MCF 10A (cell line): ENCODE data around the gene RIOK1. TPM values are rescaled to one million over a fixed set of nuclear protein-coding genes. Genes with fewer than 3 reads are reported as not detected.
A peak's percentile ranks its signal among the peaks of the same experiment; 100 is the strongest.

Experiments used
- BruUV-seq: library from RNA; stranded (reverse); fragments of 400-500 nt; replicated peaks from 2 replicates; lab custom pipeline; 2021; lab: Mats Ljungman, UMichigan
- CTCF ChIA-PET: fragments of 300-600 bp; sonication (Branson Sonifier 250); formaldehyde crosslinking; extraction: SDS; loops from one replicate; lab custom pipeline; 2021; ENCODE audit warnings: antibody characterized with exemption, inconsistent platforms; lab: Yijun Ruan, JAX
- POLR2A ChIA-PET: fragments of 300-600, 350-650 bp; sonication (Branson Sonifier 250); formaldehyde crosslinking; extraction: SDS; loops from one replicate; lab custom pipeline; 2020; ENCODE audit warnings: antibody characterized with exemption, inconsistent platforms; lab: Yijun Ruan, JAX
- DNase-seq: peaks from one replicate; pipeline ENCODE4 v3.0.0-alpha.2; 2018; ENCODE audit not compliant: unreplicated experiment
- H3K27ac Mint-ChIP-seq: one replicate; pipeline ENCODE4 v1.8.0; 2022; ENCODE audit warnings: mild to moderate bottlenecking, low read depth, mixed read lengths; ENCODE audit not compliant: unreplicated experiment
- H3K27me3 Mint-ChIP-seq: one replicate; pipeline ENCODE4 v1.8.0; 2022; ENCODE audit warnings: mixed read lengths; ENCODE audit not compliant: insufficient read depth, unreplicated experiment
- H3K36me3 Mint-ChIP-seq: one replicate; pipeline ENCODE4 v1.8.0; 2022; ENCODE audit warnings: mild to moderate bottlenecking, moderate library complexity, mixed read lengths; ENCODE audit not compliant: insufficient read depth, unreplicated experiment
- H3K4me1 Mint-ChIP-seq: one replicate; pipeline ENCODE4 v1.8.0; 2022; ENCODE audit warnings: mixed read lengths; ENCODE audit not compliant: insufficient read depth, unreplicated experiment
- H3K4me3 Mint-ChIP-seq: one replicate; pipeline ENCODE4 v1.8.0; 2022; ENCODE audit warnings: mild to moderate bottlenecking, moderate library complexity, mixed read lengths; ENCODE audit not compliant: unreplicated experiment
- H3K9me3 Mint-ChIP-seq: one replicate; pipeline ENCODE4 v1.8.0; 2022; ENCODE audit warnings: mixed read lengths; ENCODE audit not compliant: unreplicated experiment
- CTCF ChIP-seq: fragments of 200-600 bp; IDR thresholded peaks from one replicate; pipeline ENCODE4 v1.8.0; 2022; ENCODE audit warnings: antibody characterized with exemption, mild to moderate bottlenecking; ENCODE audit not compliant: unreplicated experiment
- intact Hi-C: fragments of 100-400 bp; cut with micrococcal nuclease; formaldehyde crosslinking; loops from 2 replicates; pipeline ENCODE4 v1.14.1; 2022
- total RNA-seq: library from RNA; stranded (reverse); gene quantifications from 2 replicates; pipeline ENCODE4 v1.2.3, GENCODE V29; 2022

RIOK1 gene
- total RNA-seq, 1 experiment from 2014 or later = 40.9 TPM

DNA sequence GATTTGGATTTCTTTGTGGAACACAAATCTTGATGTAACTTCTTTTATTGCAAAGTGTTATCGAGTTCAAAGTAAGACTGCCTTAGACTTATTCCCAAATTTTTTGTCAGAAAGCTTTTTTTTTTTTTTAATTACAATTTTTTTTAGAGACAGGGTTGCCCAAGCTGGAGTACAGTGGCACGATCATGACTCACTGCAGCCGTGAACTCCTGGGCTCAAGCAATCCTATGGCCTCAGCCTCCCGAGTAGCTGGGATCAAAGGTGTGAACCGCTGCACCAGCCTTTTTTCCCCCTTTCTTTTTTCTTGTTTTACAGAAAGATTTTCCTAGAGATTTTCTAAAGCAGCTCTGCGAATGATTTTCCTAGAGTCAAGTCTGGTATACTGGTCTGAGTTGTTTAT is 2.8 kb downstream of the RIOK1 start:
- DNase-seq = peak; percentile 68
- peak overlapping the region; percentile 7 for H3K27ac Mint-ChIP-seq
- peaks cover 54% of the 10 kb centered on the region for H3K36me3 Mint-ChIP-seq
- no peaks in the 10 kb centered on the region for H3K27me3 Mint-ChIP-seq
- BruUV-seq = no TSS peak
- H3K4me1 Mint-ChIP-seq = peaks cover 38% of the 10 kb centered on the region
- peak overlapping the region; percentile 77 for H3K4me3 Mint-ChIP-seq
- no peaks in the 10 kb centered on the region for H3K9me3 Mint-ChIP-seq
- ChIA-PET POLR2A (interaction anchor here (0.5 to 6.7 kb wide), 17 partner anchors 10 to 198 kb away, joined by 3 to 114 read pairs (median 4); partner anchors contain the start of genes DSP, SNRNP48 and SSR1), CTCF (interaction anchor here (0.6 to 3.4 kb wide), 4 partner anchors 8 to 198 kb away, joined by 5 to 16 read pairs (median 10); partner anchors contain the start of gene SSR1)
- intact Hi-C loops = loop anchor here (10.0 kb wide), 1 partner anchor 718 kb away; no protein-coding TSS in a partner anchor
- TF ChIP-seq CTCF = no peak

GRCh38 chr6:7401075-7401474 is 11.5 kb downstream of the RIOK1 start:
- Mint-ChIP-seq H3K36me3 (peaks cover 65% of the 10 kb centered on the region), H3K27me3 (no peaks in the 10 kb centered on the region), H3K9me3 (no peaks in the 10 kb centered on the region), H3K27ac (peak overlapping the region; percentile 70), H3K4me3 (no peak overlapping the region), H3K4me1 (peaks cover 7% of the 10 kb centered on the region)
- intact Hi-C loops = no loop called here
- TF ChIP-seq CTCF = no peak
- ChIA-PET POLR2A (interaction anchor here (0.7 to 1.3 kb wide), 6 partner anchors 9 to 140 kb away, joined by 3 to 5 read pairs (median 4); partner anchors contain the start of genes CAGE1, DSP, RIOK1 and SSR1), CTCF (interaction anchor here (0.6 to 0.8 kb wide), 3 partner anchors 9 to 125 kb away, joined by 3 to 5 read pairs (median 4); no protein-coding TSS in a partner anchor)
- peak; percentile 34 for DNase-seq
- no TSS peak for BruUV-seq

- no peak for TF ChIP-seq CTCF
- H3K27ac Mint-ChIP-seq = peak overlapping the region; percentile 48
- no peak overlapping the region for H3K4me3 Mint-ChIP-seq
- H3K27me3 Mint-ChIP-seq = no peaks in the 10 kb centered on the region
- intact Hi-C loops = no loop called here
- BruUV-seq = no TSS peak
- ChIA-PET CTCF (no interaction called here), POLR2A (interaction anchor here (1.2 kb wide), 1 partner anchor 10 kb away, joined by 3 read pairs; no protein-coding TSS in a partner anchor)
- H3K4me1 Mint-ChIP-seq = peaks cover 7% of the 10 kb centered on the region
- no peak for DNase-seq
- H3K9me3 Mint-ChIP-seq = no peaks in the 10 kb centered on the region
- peaks cover 69% of the 10 kb centered on the region for H3K36me3 Mint-ChIP-seq
These were observed 13.1 kb downstream of the RIOK1 start for GRCh38 chr6:7402716-7403115.

GRCh38 chr6:7404546-7404945 is 14.9 kb downstream of the RIOK1 start:
- Mint-ChIP-seq H3K9me3 (no peaks in the 10 kb centered on the region), H3K4me3 (no peak overlapping the region), H3K4me1 (peaks cover 7% of the 10 kb centered on the region), H3K36me3 (peaks cover 77% of the 10 kb centered on the region), H3K27me3 (no peaks in the 10 kb centered on the region), H3K27ac (no peak overlapping the region)
- TF ChIP-seq CTCF = no peak
- ChIA-PET CTCF (no interaction called here), POLR2A (interaction anchor here (0.6 to 1.4 kb wide), 6 partner anchors 10 to 415 kb away, joined by 3 to 6 read pairs (median 4); partner anchors contain the start of genes CAGE1, DSP and RIOK1)
- BruUV-seq = no TSS peak
- intact Hi-C loops = no loop called here
- no peak for DNase-seq
